HepG2 (cell line): Measurements from ENCODE around the gene GNA12. TPM values are rescaled to one million over a fixed set of nuclear protein-coding genes. Genes with fewer than 3 reads are reported as not detected.

Experiments
- FOSL2 ChIP-seq: sonication (generic); formaldehyde crosslinking; IDR thresholded peaks from 2 replicates; pipeline ENCODE4 v1.4.0; 2020; ENCODE audit warnings: missing genetic modification reagents
- HDAC6 ChIP-seq: fragments of 200-600 bp; sonication (generic); IDR thresholded peaks from 2 replicates; pipeline ENCODE4 v1.7.0; 2017; ENCODE audit warnings: mild to moderate bottlenecking, antibody characterized with exemption, low read length, low read depth
- HOXA3 ChIP-seq: sonication (generic); formaldehyde crosslinking; IDR thresholded peaks from 2 replicates; pipeline ENCODE4 v1.5.0; 2020; ENCODE audit warnings: missing genetic modification reagents
- KDM1A ChIP-seq: IDR thresholded peaks from 2 replicates; pipeline ENCODE4 v1.6.1; 2016; ENCODE audit warnings: missing compliant biosample characterization
- LCORL ChIP-seq, 2 experiments: fragments of 450-650 bp in 1 of 2; sonication (generic) in 1 of 2; formaldehyde crosslinking in 1 of 2; IDR thresholded peaks; 2 replicates each; pipeline versions ENCODE4 v1.5.0 to v1.6.1; 2017 to 2020; ENCODE audit warnings: antibody characterized with exemption in 1 of 2, missing genetic modification reagents in 1 of 2
- MTA3 ChIP-seq: sonication (generic); formaldehyde crosslinking; IDR thresholded peaks from 2 replicates; pipeline ENCODE4 v1.4.0; 2020; ENCODE audit warnings: missing genetic modification reagents
- SP140L ChIP-seq: sonication (generic); formaldehyde crosslinking; IDR thresholded peaks from 2 replicates; pipeline ENCODE4 v1.4.0; 2020; ENCODE audit warnings: missing genetic modification reagents, borderline replicate concordance
- ZBTB7B ChIP-seq: sonication (generic); formaldehyde crosslinking; IDR thresholded peaks from 2 replicates; pipeline ENCODE4 v1.4.0; 2020; ENCODE audit warnings: missing genetic modification reagents
- ZC3H13 ChIP-seq: sonication (generic); formaldehyde crosslinking; IDR thresholded peaks from 2 replicates; pipeline ENCODE4 v1.8.1; 2023; ENCODE audit warnings: mild to moderate bottlenecking, missing genetic modification reagents, moderate library complexity
- ZC3H4 ChIP-seq: sonication (generic); formaldehyde crosslinking; IDR thresholded peaks from 2 replicates; pipeline ENCODE4 v1.4.0; 2020; ENCODE audit warnings: missing genetic modification reagents, borderline replicate concordance
- ZKSCAN8 ChIP-seq: IDR thresholded peaks from 2 replicates; pipeline ENCODE4 v1.6.1; 2016; ENCODE audit warnings: borderline replicate concordance, missing genetic modification reagents, missing compliant biosample characterization
- ZMYM2 ChIP-seq: sonication (generic); formaldehyde crosslinking; IDR thresholded peaks from 2 replicates; pipeline ENCODE4 v1.8.0; 2022; ENCODE audit warnings: mild to moderate bottlenecking, missing genetic modification reagents
- ZNF496 ChIP-seq: sonication (generic); formaldehyde crosslinking; IDR thresholded peaks from 2 replicates; pipeline ENCODE4 v1.8.1; 2023; ENCODE audit warnings: mild to moderate bottlenecking, moderate library complexity, missing genetic modification reagents; ENCODE audit not compliant: insufficient replicate concordance
- ZNF616 ChIP-seq: sonication (generic); formaldehyde crosslinking; IDR thresholded peaks from 2 replicates; pipeline ENCODE4 v1.5.0; 2020; ENCODE audit warnings: low read depth, mild to moderate bottlenecking, missing genetic modification reagents
- ZNF773 ChIP-seq: sonication (generic); formaldehyde crosslinking; IDR thresholded peaks from 2 replicates; pipeline ENCODE4 v1.4.0; 2020; ENCODE audit warnings: missing genetic modification reagents, borderline replicate concordance
- ZSCAN25 ChIP-seq: sonication (generic); formaldehyde crosslinking; IDR thresholded peaks from 2 replicates; pipeline ENCODE4 v1.8.0; 2022; ENCODE audit warnings: mild to moderate bottlenecking, missing genetic modification reagents
- polyA plus RNA-seq, 8 experiments: library from polyadenylated mRNA; depleted of rRNA in 3 of 8; stranded (reverse) in 7 of 8; unstranded in 1 of 8; fragments of >200 nt; fragmentation: Illumina TruSeq in 4 of 8; extraction: Trizol in 4 of 8; gene quantifications; 2 replicates each; pipeline versions ENCODE4 v1.2.1 to v1.2.3, GENCODE V29; 2011 to 2016; ENCODE audit warnings: low read depth in 4 of 8, missing spikeins in 1 of 8, mixed read lengths in 1 of 8; ENCODE audit not compliant: insufficient read depth in 1 of 8
- total RNA-seq, 5 experiments: library from RNA; depleted of rRNA; stranded (reverse); fragments of >200 nt; fragmentation: Illumina TruSeq; extraction: Trizol; gene quantifications; 2 replicates each; pipeline ENCODE4 v1.2.3, GENCODE V29; 2016; ENCODE audit warnings: low read depth in 1 of 5
- TF ChIP-seq, protein P1 (sequence below): sonication (generic); formaldehyde crosslinking; IDR thresholded peaks from 2 replicates; pipeline ENCODE4 v1.4.0; 2020; ENCODE audit warnings: missing genetic modification reagents
- TF ChIP-seq, protein P2 (sequence below): sonication (generic); formaldehyde crosslinking; IDR thresholded peaks from 2 replicates; pipeline ENCODE4 v1.8.0; 2022; ENCODE audit warnings: missing genetic modification reagents, mild to moderate bottlenecking, moderate library complexity, borderline replicate concordance
- TF ChIP-seq, protein P3 (sequence below): sonication (generic); formaldehyde crosslinking; IDR thresholded peaks from 2 replicates; pipeline ENCODE4 v1.5.0; 2020; ENCODE audit warnings: mild to moderate bottlenecking, missing genetic modification reagents
- TF ChIP-seq, protein P4 (sequence below): sonication (generic); formaldehyde crosslinking; IDR thresholded peaks from 2 replicates; pipeline ENCODE4 v1.5.1; 2020; ENCODE audit warnings: mild to moderate bottlenecking, missing genetic modification reagents, moderate library complexity

Gene GNA12
- total and polyA plus RNA-seq, 2 of the 13 experiments (the other 11 are each of a cell fraction or from before 2014, with no cell fraction given) = 16.2 to 50.9 TPM

DNA sequence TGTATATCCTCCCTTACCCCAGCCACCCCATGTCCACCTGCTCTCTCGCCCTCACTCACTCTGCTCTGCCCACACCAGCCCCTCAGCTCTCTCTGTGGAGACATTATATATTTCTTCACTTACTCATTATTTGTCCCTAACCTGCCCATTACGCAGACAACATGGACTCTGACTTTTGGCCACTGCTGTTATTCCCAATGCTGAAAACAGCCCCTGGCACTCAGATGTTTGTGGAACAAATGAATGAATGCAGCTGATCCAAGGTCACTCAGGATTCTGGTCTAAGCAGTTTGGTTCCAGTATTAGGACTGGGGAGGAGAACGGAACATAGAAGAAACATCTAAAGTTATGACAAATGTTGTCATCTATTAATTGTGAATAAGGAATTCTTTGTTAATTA is 26.7 kb downstream of the GNA12 start (continued):
- TF ChIP-seq, protein P1, sequence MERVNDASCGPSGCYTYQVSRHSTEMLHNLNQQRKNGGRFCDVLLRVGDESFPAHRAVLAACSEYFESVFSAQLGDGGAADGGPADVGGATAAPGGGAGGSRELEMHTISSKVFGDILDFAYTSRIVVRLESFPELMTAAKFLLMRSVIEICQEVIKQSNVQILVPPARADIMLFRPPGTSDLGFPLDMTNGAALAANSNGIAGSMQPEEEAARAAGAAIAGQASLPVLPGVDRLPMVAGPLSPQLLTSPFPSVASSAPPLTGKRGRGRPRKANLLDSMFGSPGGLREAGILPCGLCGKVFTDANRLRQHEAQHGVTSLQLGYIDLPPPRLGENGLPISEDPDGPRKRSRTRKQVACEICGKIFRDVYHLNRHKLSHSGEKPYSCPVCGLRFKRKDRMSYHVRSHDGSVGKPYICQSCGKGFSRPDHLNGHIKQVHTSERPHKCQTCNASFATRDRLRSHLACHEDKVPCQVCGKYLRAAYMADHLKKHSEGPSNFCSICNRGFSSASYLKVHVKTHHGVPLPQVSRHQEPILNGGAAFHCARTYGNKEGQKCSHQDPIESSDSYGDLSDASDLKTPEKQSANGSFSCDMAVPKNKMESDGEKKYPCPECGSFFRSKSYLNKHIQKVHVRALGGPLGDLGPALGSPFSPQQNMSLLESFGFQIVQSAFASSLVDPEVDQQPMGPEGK (CRISPR knock-in tag) = 0 out of 2 replicates have a peak, but pooled peaks have one; percentile 18
- TF ChIP-seq ZNF496 (CRISPR knock-in tag) = no peak
- peak; percentile 80 for TF ChIP-seq KDM1A (CRISPR knock-in tag)
- TF ChIP-seq LCORL (IDR thresholded peaks at IDR 0.05) = no peak
- TF ChIP-seq LCORL (CRISPR knock-in tag; IDR thresholded peaks at IDR 0.05) = no peak
- peak; percentile 72 for TF ChIP-seq FOSL2 (CRISPR knock-in tag)
- TF ChIP-seq ZMYM2 (CRISPR knock-in tag) = peak; percentile 79
- TF ChIP-seq ZKSCAN8 (CRISPR knock-in tag) = no peak
- no peak for TF ChIP-seq ZBTB7B (CRISPR knock-in tag)
- no peak for TF ChIP-seq ZSCAN25
- no peak for TF ChIP-seq ZNF773 (CRISPR knock-in tag)
- no peak for TF ChIP-seq ZC3H13 (CRISPR knock-in tag)
- TF ChIP-seq, protein P2, sequence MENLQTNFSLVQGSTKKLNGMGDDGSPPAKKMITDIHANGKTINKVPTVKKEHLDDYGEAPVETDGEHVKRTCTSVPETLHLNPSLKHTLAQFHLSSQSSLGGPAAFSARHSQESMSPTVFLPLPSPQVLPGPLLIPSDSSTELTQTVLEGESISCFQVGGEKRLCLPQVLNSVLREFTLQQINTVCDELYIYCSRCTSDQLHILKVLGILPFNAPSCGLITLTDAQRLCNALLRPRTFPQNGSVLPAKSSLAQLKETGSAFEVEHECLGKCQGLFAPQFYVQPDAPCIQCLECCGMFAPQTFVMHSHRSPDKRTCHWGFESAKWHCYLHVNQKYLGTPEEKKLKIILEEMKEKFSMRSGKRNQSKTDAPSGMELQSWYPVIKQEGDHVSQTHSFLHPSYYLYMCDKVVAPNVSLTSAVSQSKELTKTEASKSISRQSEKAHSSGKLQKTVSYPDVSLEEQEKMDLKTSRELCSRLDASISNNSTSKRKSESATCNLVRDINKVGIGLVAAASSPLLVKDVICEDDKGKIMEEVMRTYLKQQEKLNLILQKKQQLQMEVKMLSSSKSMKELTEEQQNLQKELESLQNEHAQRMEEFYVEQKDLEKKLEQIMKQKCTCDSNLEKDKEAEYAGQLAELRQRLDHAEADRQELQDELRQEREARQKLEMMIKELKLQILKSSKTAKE (CRISPR knock-in tag) = no peak
- no peak for TF ChIP-seq ZC3H4 (CRISPR knock-in tag)
- no peak for TF ChIP-seq SP140L (CRISPR knock-in tag)
- TF ChIP-seq, protein P3, sequence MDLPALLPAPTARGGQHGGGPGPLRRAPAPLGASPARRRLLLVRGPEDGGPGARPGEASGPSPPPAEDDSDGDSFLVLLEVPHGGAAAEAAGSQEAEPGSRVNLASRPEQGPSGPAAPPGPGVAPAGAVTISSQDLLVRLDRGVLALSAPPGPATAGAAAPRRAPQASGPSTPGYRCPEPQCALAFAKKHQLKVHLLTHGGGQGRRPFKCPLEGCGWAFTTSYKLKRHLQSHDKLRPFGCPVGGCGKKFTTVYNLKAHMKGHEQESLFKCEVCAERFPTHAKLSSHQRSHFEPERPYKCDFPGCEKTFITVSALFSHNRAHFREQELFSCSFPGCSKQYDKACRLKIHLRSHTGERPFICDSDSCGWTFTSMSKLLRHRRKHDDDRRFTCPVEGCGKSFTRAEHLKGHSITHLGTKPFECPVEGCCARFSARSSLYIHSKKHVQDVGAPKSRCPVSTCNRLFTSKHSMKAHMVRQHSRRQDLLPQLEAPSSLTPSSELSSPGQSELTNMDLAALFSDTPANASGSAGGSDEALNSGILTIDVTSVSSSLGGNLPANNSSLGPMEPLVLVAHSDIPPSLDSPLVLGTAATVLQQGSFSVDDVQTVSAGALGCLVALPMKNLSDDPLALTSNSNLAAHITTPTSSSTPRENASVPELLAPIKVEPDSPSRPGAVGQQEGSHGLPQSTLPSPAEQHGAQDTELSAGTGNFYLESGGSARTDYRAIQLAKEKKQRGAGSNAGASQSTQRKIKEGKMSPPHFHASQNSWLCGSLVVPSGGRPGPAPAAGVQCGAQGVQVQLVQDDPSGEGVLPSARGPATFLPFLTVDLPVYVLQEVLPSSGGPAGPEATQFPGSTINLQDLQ (CRISPR knock-in tag) = no peak
- no peak for TF ChIP-seq MTA3 (CRISPR knock-in tag)
- TF ChIP-seq ZNF616 (CRISPR knock-in tag) = no peak
- no peak for TF ChIP-seq HDAC6
- peak; percentile 30; the same call in 1 of the 2 replicates for TF ChIP-seq HOXA3
- TF ChIP-seq, protein P4, sequence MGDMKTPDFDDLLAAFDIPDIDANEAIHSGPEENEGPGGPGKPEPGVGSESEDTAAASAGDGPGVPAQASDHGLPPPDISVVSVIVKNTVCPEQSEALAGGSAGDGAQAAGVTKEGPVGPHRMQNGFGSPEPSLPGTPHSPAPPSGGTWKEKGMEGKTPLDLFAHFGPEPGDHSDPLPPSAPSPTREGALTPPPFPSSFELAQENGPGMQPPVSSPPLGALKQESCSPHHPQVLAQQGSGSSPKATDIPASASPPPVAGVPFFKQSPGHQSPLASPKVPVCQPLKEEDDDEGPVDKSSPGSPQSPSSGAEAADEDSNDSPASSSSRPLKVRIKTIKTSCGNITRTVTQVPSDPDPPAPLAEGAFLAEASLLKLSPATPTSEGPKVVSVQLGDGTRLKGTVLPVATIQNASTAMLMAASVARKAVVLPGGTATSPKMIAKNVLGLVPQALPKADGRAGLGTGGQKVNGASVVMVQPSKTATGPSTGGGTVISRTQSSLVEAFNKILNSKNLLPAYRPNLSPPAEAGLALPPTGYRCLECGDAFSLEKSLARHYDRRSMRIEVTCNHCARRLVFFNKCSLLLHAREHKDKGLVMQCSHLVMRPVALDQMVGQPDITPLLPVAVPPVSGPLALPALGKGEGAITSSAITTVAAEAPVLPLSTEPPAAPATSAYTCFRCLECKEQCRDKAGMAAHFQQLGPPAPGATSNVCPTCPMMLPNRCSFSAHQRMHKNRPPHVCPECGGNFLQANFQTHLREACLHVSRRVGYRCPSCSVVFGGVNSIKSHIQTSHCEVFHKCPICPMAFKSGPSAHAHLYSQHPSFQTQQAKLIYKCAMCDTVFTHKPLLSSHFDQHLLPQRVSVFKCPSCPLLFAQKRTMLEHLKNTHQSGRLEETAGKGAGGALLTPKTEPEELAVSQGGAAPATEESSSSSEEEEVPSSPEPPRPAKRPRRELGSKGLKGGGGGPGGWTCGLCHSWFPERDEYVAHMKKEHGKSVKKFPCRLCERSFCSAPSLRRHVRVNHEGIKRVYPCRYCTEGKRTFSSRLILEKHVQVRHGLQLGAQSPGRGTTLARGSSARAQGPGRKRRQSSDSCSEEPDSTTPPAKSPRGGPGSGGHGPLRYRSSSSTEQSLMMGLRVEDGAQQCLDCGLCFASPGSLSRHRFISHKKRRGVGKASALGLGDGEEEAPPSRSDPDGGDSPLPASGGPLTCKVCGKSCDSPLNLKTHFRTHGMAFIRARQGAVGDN (CRISPR knock-in tag) = peak; percentile 32; the same call in 1 of the 2 replicates
